HG03280 (cell line): ENCODE results near the gene GMEB2.
"Not testable (repeated sequence)": the region's sequence is repeated elsewhere in the genome, so short reads cannot be mapped to it uniquely, and the experiment has no call there.

Experiments
- ATAC-seq: cut with Tn5 transposase; IDR thresholded peaks from one replicate; pipeline ENCODE4 v1.9.1; 2021; ENCODE audit warnings: mild to moderate bottlenecking, moderate library complexity; ENCODE audit not compliant: unreplicated experiment

The GMEB2 gene

GRCh38 chr20:63617092-63617875 lies 9.6 kb downstream of the GMEB2 start:
- ATAC-seq = no peak

- ATAC-seq = not testable (repeated sequence)
Observed at GRCh38 chr20:63613863-63614594, 12.9 kb downstream of the GMEB2 start.

GRCh38 chr20:63612276-63612931 lies 14.5 kb downstream of the GMEB2 start:
- ATAC-seq = no peak

GRCh38 chr20:63611646-63612045 lies 15.3 kb downstream of the GMEB2 start:
- ATAC-seq = no peak

- ATAC-seq = no peak
Observed at GRCh38 chr20:63610581-63611435, 16.1 kb downstream of the GMEB2 start.

- no peak for ATAC-seq
Observed at GRCh38 chr20:63606686-63607085, 20.2 kb downstream of the GMEB2 start.

- no peak for ATAC-seq
Observed at GRCh38 chr20:63602321-63602720, 24.6 kb downstream of the GMEB2 start.

GRCh38 chr20:63601679-63602078 lies 25.2 kb downstream of the GMEB2 start:
- not testable (repeated sequence) for ATAC-seq

GRCh38 chr20:63599396-63600050 lies 27.4 kb downstream of the GMEB2 start:
- ATAC-seq = no peak

- no peak for ATAC-seq
Observed at GRCh38 chr20:63598479-63599395, 28.2 kb downstream of the GMEB2 start.

GRCh38 chr20:63597651-63598478 lies 29.0 kb downstream of the GMEB2 start:
- ATAC-seq = no peak

GRCh38 chr20:63596423-63596822 lies 30.5 kb downstream of the GMEB2 start:
- no peak for ATAC-seq

- ATAC-seq = no peak
Observed at GRCh38 chr20:63595416-63596127, 31.3 kb downstream of the GMEB2 start.

- no peak for ATAC-seq
Observed at GRCh38 chr20:63594043-63594561, 32.8 kb downstream of the GMEB2 start.

- ATAC-seq = no peak
Observed at GRCh38 chr20:63592661-63593060, 34.2 kb downstream of the GMEB2 start.

- ATAC-seq = no peak
Observed at GRCh38 chr20:63591786-63592355, 35.0 kb downstream of the GMEB2 start.

- ATAC-seq = no peak
Observed at GRCh38 chr20:63591147-63591533, 35.8 kb downstream of the GMEB2 start.
